NCI-H1417 (cell line): ENCODE results near the gene TUBA3E.
A peak's percentile ranks its signal among the peaks of the same experiment; 100 is the strongest.
"Not testable (repeated sequence)": the region's sequence is repeated elsewhere in the genome, so short reads cannot be mapped to it uniquely, and the experiment has no call there.

ENCODE experiments used
- DNase-seq, 3 experiments: peaks; one replicate each; lab custom pipeline; 2025; lab: John Stamatoyannopoulos, UW

The TUBA3E gene

GRCh38 chr2:130162486-130162885, 35.8 kb downstream of the TUBA3E start:
- DNase-seq = not testable (repeated sequence)

GRCh38 chr2:130160838-130161705, 37.2 kb downstream of the TUBA3E start:
- not testable (repeated sequence) for DNase-seq

- no peak for DNase-seq
Measured at GRCh38 chr2:130160131-130160530, 38.1 kb downstream of the TUBA3E start.

GRCh38 chr2:130159376-130159775, 38.9 kb downstream of the TUBA3E start:
- not testable (repeated sequence) for DNase-seq

- no peak for DNase-seq
Measured at GRCh38 chr2:130158631-130159030, 39.6 kb downstream of the TUBA3E start.

- DNase-seq = not testable (repeated sequence)
Measured at GRCh38 chr2:130157825-130158514, 40.3 kb downstream of the TUBA3E start.

- DNase-seq = not testable (repeated sequence)
Measured at GRCh38 chr2:130157354-130157753, 40.9 kb downstream of the TUBA3E start.

- no peak for DNase-seq
Measured at GRCh38 chr2:130156624-130157004, 41.6 kb downstream of the TUBA3E start.

GRCh38 chr2:130155956-130156623, 42.1 kb downstream of the TUBA3E start:
- DNase-seq = peak in 1 of 3 experiments; percentile 12

GRCh38 chr2:130154773-130155765, 43.2 kb downstream of the TUBA3E start:
- no peak for DNase-seq

GRCh38 chr2:130154423-130154770, 43.8 kb downstream of the TUBA3E start:
- DNase-seq = not testable (repeated sequence)

- DNase-seq = not testable (repeated sequence)
Measured at GRCh38 chr2:130153721-130154422, 44.4 kb downstream of the TUBA3E start.

- no peak for DNase-seq
Measured at GRCh38 chr2:130152816-130153595, 45.2 kb downstream of the TUBA3E start.

- not testable (repeated sequence) for DNase-seq
Measured at GRCh38 chr2:130152136-130152815, 46.0 kb downstream of the TUBA3E start.

- DNase-seq = not testable (repeated sequence)
Measured at GRCh38 chr2:130151145-130151512, 47.1 kb downstream of the TUBA3E start.

- no peak for DNase-seq
Measured at GRCh38 chr2:130150181-130151144, 47.8 kb downstream of the TUBA3E start.

GRCh38 chr2:130148515-130148914, 49.7 kb downstream of the TUBA3E start:
- peak in 2 of 3 experiments; percentile 0 to 2 for DNase-seq

GRCh38 chr2:130145006-130145414, 53.2 kb downstream of the TUBA3E start, which contains the start of gene CCDC74B:
CCDC74B (minus strand) TSS chr2:130145112; CDS start chr2:130144996, 116 bp downstream.
- DNase-seq = peak; percentile 55 to 75 (median 72)
